Adipose tissue (tissue), 3 donors: ENCODE data around the gene PSTK. TPM values are rescaled to one million over a fixed set of nuclear protein-coding genes. Genes with fewer than 3 reads are reported as not detected.

ENCODE experiments used
- H3K27ac ChIP-seq: one replicate; pipeline ENCODE4 v1.5.1; 2013; ENCODE audit warnings: low read depth, low read length
- WGBS, 3 donors: extraction: QIAGEN DNeasy Blood & Tissue Kit; methylation state at CpG; one replicate each; pipeline ENCODE4 v1.1.7; 2013; 5-methylcytosine and 5-hydroxymethylcytosine counted together
- polyA plus RNA-seq, 3 donors: library from polyadenylated mRNA; stranded (reverse); fragments of 200-250 nt; gene quantifications; one replicate each; pipeline ENCODE4 v1.2.3, GENCODE V29; 2013
- donor health status: healthy with polysubstance abuse.
- donor health status: Bipolar disorder and iron deficiency.
- donor health status: healthy.

The PSTK gene
- polyA plus RNA-seq, 3 donors: 1.7 to 5.1 (median 1.8) TPM

GRCh38 chr10:123013456-123014419 is 33.5 kb downstream of the PSTK start:
- no peak overlapping the region for H3K27ac ChIP-seq
- WGBS, 3 donors: 95 to 97% (median 95%) methylated on average over 30 to 43 of the region's 43 CpGs

- 95 to 99% (median 98%) methylated on average over 2 of the region's 2 CpGs for WGBS, 3 donors
- H3K27ac ChIP-seq: no peak overlapping the region
These were observed 34.6 kb downstream of the PSTK start for GRCh38 chr10:123014772-123015171.

- WGBS, 3 donors: 95 to 100% (median 96%) methylated on average over 4 of the region's 4 CpGs
- no peak overlapping the region for H3K27ac ChIP-seq
These were observed 36.0 kb downstream of the PSTK start for GRCh38 chr10:123016228-123016627.

- 63 to 84% (median 74%) methylated on average over 9 of the region's 9 CpGs for WGBS, 3 donors
- H3K27ac ChIP-seq: no peak overlapping the region
These were observed 37.4 kb downstream of the PSTK start for GRCh38 chr10:123017421-123018165.

- WGBS, 3 donors: 82 to 92% (median 90%) methylated on average over 7 of the region's 7 CpGs
- no peak overlapping the region for H3K27ac ChIP-seq
These were observed 38.3 kb downstream of the PSTK start for GRCh38 chr10:123018531-123018930.

GRCh38 chr10:123019264-123019663 is 39.1 kb downstream of the PSTK start:
- H3K27ac ChIP-seq: no peak overlapping the region
- WGBS, 3 donors: 58 to 93% (median 73%) methylated on average over 3 of the region's 3 CpGs

- 25 to 88% (median 70%) methylated on average over 1 of the region's 1 CpG for WGBS, 3 donors
- no peak overlapping the region for H3K27ac ChIP-seq
These were observed 39.9 kb downstream of the PSTK start for GRCh38 chr10:123019941-123020703.

GRCh38 chr10:123021517-123021916 is 41.3 kb downstream of the PSTK start:
- 48 to 74% (median 71%) methylated on average over 3 of the region's 3 CpGs for WGBS, 3 donors
- no peak overlapping the region for H3K27ac ChIP-seq

- WGBS, 3 donors: 83 to 96% (median 88%) methylated on average over 2 of the region's 2 CpGs
These were observed 44.3 kb downstream of the PSTK start for GRCh38 chr10:123024540-123024939.

GRCh38 chr10:123026302-123026701 is 46.1 kb downstream of the PSTK start:
- 52 to 77% (median 65%) methylated on average over 1 of the region's 1 CpG for WGBS, 3 donors

More at GRCh38 chr10:123024540-123024939, 44.3 kb downstream of the PSTK start:
- no peak overlapping the region for H3K27ac ChIP-seq

GRCh38 chr10:123027861-123028260 is 47.7 kb downstream of the PSTK start:
- no peak overlapping the region for H3K27ac ChIP-seq

More at GRCh38 chr10:123026302-123026701, 46.1 kb downstream of the PSTK start:
- H3K27ac ChIP-seq: no peak overlapping the region

GRCh38 chr10:123031124-123031523 is 50.9 kb downstream of the PSTK start:
- H3K27ac ChIP-seq: no peak overlapping the region
- 81 to 93% (median 86%) methylated on average over 1 of the region's 1 CpG for WGBS, 3 donors

- H3K27ac ChIP-seq: no peak overlapping the region
These were observed 54.1 kb downstream of the PSTK start for GRCh38 chr10:123034332-123034731.

- WGBS, 3 donors: 88% methylated on average over 8 of the region's 8 CpGs
These were observed 55.4 kb downstream of the PSTK start for GRCh38 chr10:123035467-123036086.

GRCh38 chr10:123038782-123039631 is 58.8 kb downstream of the PSTK start:
- WGBS, 3 donors: 58 to 67% (median 66%) methylated on average over 18 of the region's 18 CpGs
- H3K27ac ChIP-seq: no peak overlapping the region

More at GRCh38 chr10:123035467-123036086, 55.4 kb downstream of the PSTK start:
- no peak overlapping the region for H3K27ac ChIP-seq

GRCh38 chr10:123039632-123039930 is 59.4 kb downstream of the PSTK start:
- no peak overlapping the region for H3K27ac ChIP-seq
